ENCODE results near the gene SLC22A12.

- TF ChIP-seq CTCF (IDR thresholded peaks at IDR 0.05) (no peak), POLR2AphosphoS5 (IDR thresholded peaks at IDR 0.05) (no peak), POLR2A (IDR thresholded peaks at IDR 0.05) (no peak)
Observed at GRCh38 chr11:64648551-64648950, 57.5 kb downstream of the SLC22A12 start.

Measured in transverse colon (tissue), 4 donors.